H1 (cell line): ENCODE data around the gene APOBEC3F. TPM values are rescaled to one million over a fixed set of nuclear protein-coding genes. Genes with fewer than 3 reads are reported as not detected.

Experiments
- CBX8 ChIP-seq: fragments of 300-800, 300-1000 bp; sonication (generic); IDR thresholded peaks from 2 replicates; pipeline ENCODE4 v1.7.1; 2016; ENCODE audit warnings: low read depth, low read length, borderline replicate concordance
- CHD7 ChIP-seq: fragments of 300-600 bp; sonication (generic); IDR thresholded peaks from 2 replicates; pipeline ENCODE4 v1.7.1; 2012; ENCODE audit warnings: low read length, moderate library complexity, mild to moderate bottlenecking, inconsistent platforms; ENCODE audit not compliant: insufficient replicate concordance
- GABPA ChIP-seq: IDR thresholded peaks from 2 replicates; pipeline ENCODE4 v1.6.1; 2011; ENCODE audit warnings: mild to moderate bottlenecking, low read length, moderate library complexity, borderline replicate concordance; ENCODE audit not compliant: insufficient read depth
- USF2 ChIP-seq: IDR thresholded peaks from 2 replicates; pipeline ENCODE4 v1.6.1; 2011; ENCODE audit warnings: low read length, improper control_type of control experiment
- polyA plus RNA-seq, 7 experiments: library from polyadenylated mRNA; depleted of rRNA in 3 of 7; stranded (reverse) in 5 of 7; unstranded in 2 of 7; fragments of >200 nt in 5 of 7; fragments of 200-250 nt in 2 of 7; gene quantifications; 1 replicate in 5 of 7; 2 replicates in 1 of 7; 4 replicates in 1 of 7; pipeline versions ENCODE4 v1.2.1 to v1.2.3, GENCODE V29; 2011 to 2013; ENCODE audit warnings: missing spikeins in 2 of 7, mixed read lengths in 2 of 7
- total RNA-seq: library from RNA; stranded (reverse); fragmentation: NEBNext Ultra II Directional; extraction: Animal tissue kit (Norgen Biotek cat#: 25700); gene quantifications from 2 replicates; pipeline ENCODE4 v1.2.1, GENCODE V29; 2021

APOBEC3F gene
- total and polyA plus RNA-seq, 2 of the 8 experiments (the other 6 are each of a cell fraction or from before 2014, with no cell fraction given): 4.0 to 7.3 TPM

GRCh38 chr22:39012533-39013511, 27.8 kb upstream of the APOBEC3F start (continued):
- no peak for TF ChIP-seq CHD7
- no peak for TF ChIP-seq CBX8
- TF ChIP-seq GABPA: no peak
- TF ChIP-seq USF2: no peak
